A549 (cell line): ENCODE results near the gene BPIFB2.

Experiments used
- CTCF ChIP-seq: fragments of >200 bp; sonication (Bioruptor Twin); formaldehyde crosslinking; IDR thresholded peaks from 3 replicates; pipeline ENCODE4 v1.5.1; 2016
- GATA3 ChIP-seq: IDR thresholded peaks from 2 replicates; pipeline ENCODE4 v1.6.1; 2012; ENCODE audit warnings: borderline replicate concordance
- HOXB13 ChIP-seq: fragments of 250-450 bp; sonication (Bioruptor Pico); IDR thresholded peaks from 2 replicates; pipeline ENCODE4 v1.5.0; 2020; ENCODE audit warnings: low read depth, mild to moderate bottlenecking, moderate library complexity
- KDM1A ChIP-seq: fragments of 200-600 bp; sonication (generic); IDR thresholded peaks from 2 replicates; pipeline ENCODE4 v1.6.1; 2016; ENCODE audit warnings: low read depth, mild to moderate bottlenecking
- MAX ChIP-seq: IDR thresholded peaks from 2 replicates; pipeline ENCODE4 v1.6.1; 2012
- NPAS2 ChIP-seq: fragments of 250-450 bp; sonication (Bioruptor Pico); IDR thresholded peaks from 2 replicates; pipeline ENCODE4 v1.8.0; 2022; ENCODE audit warnings: mild to moderate bottlenecking, moderate library complexity, borderline replicate concordance
- POLR2A ChIP-seq: IDR thresholded peaks from 2 replicates; pipeline ENCODE4 v1.6.1; 2012; ENCODE audit warnings: mild to moderate bottlenecking, low read length
- REST ChIP-seq: fragments of 200-600 bp; sonication (generic); IDR thresholded peaks from 2 replicates; pipeline ENCODE4 v1.6.1; 2016; ENCODE audit warnings: antibody characterized with exemption, mild to moderate bottlenecking, moderate library complexity
- RFX5 ChIP-seq: fragments of 450-650 bp; IDR thresholded peaks from 2 replicates; pipeline ENCODE4 v1.7.1; 2014; ENCODE audit warnings: antibody characterized with exemption, mild to moderate bottlenecking, moderate library complexity
- SMC3 ChIP-seq: fragments of >200 bp; sonication (Bioruptor Twin); formaldehyde crosslinking; IDR thresholded peaks from 3 replicates; pipeline ENCODE4 v1.6.1; 2018; ENCODE audit warnings: inconsistent platforms

GRCh38 chr20:33000802-33001466 is 6.6 kb upstream of the BPIFB2 start:
- TF ChIP-seq HOXB13 (no peak), GATA3 (no peak), CTCF (no peak), REST (no peak), NPAS2 (CRISPR knock-in tag) (no peak), RFX5 (no peak), MAX (no peak), POLR2A (no peak), SMC3 (no peak), KDM1A (no peak)
